SU-DHL-6 (cell line): ENCODE measurements around the gene CTPS2.

Experiments
- H2AFZ ChIP-seq: fragments of 200-600 bp; sonication (generic); 2 replicates; pipeline ENCODE4 v1.6.1; 2014; ENCODE audit warnings: low read depth, mild to moderate bottlenecking, moderate library complexity, mixed read lengths, antibody characterized with exemption, low read length; ENCODE audit not compliant: severe bottlenecking
- H3F3A ChIP-seq: fragments of 200-600 bp; shearing (Covaris generic); 2 replicates; pipeline ENCODE4 v1.6.0; 2016; ENCODE audit warnings: antibody characterized with exemption, mild to moderate bottlenecking; ENCODE audit not compliant: insufficient read depth
- H3K27ac ChIP-seq: fragments of 200-600 bp; sonication (generic); 2 replicates; pipeline ENCODE4 v1.5.1; 2016; ENCODE audit warnings: low read depth, mild to moderate bottlenecking, low read length, moderate library complexity, mixed read lengths
- H3K27me3 ChIP-seq: fragments of 200-600 bp; sonication (generic), shearing (Covaris generic); 2 replicates; pipeline ENCODE4 v1.6.0; 2014; ENCODE audit warnings: mild to moderate bottlenecking, low read length
- H3K36me3 ChIP-seq: fragments of 200-600 bp; sonication (generic); 2 replicates; pipeline ENCODE4 v1.6.1; 2014; ENCODE audit warnings: mild to moderate bottlenecking, low read length, mixed read lengths
- H3K4me2 ChIP-seq: fragments of 300-600, 200-600 bp; shearing (Covaris generic), sonication (generic); 2 replicates; pipeline ENCODE4 v1.6.0; 2014; ENCODE audit warnings: low read length, low read depth, mild to moderate bottlenecking; ENCODE audit not compliant: poor library complexity, severe bottlenecking
- H3K4me3 ChIP-seq: fragments of 200-600 bp; sonication (generic); 2 replicates; pipeline ENCODE4 v1.5.1; 2014; ENCODE audit warnings: antibody characterized with exemption, low read length, mild to moderate bottlenecking, mixed read lengths; ENCODE audit not compliant: insufficient read depth, poor library complexity, severe bottlenecking
- H3K79me2 ChIP-seq: fragments of 200-600 bp; sonication (generic); 2 replicates; pipeline ENCODE4 v1.6.1; 2014; ENCODE audit warnings: mild to moderate bottlenecking, low read length, moderate library complexity; ENCODE audit not compliant: insufficient read depth
- H3K9ac ChIP-seq: fragments of 200-600 bp; sonication (generic); 2 replicates; pipeline ENCODE4 v1.7.0; 2014; ENCODE audit warnings: mild to moderate bottlenecking, low read length
- H3K9me2 ChIP-seq: fragments of 200-600 bp; sonication (generic); replicated peaks from 2 replicates; pipeline ENCODE4 v1.6.1; 2014; ENCODE audit warnings: low read length; ENCODE audit not compliant: insufficient read depth
- H3K9me3 ChIP-seq: fragments of 200-600 bp; sonication (generic); 2 replicates; pipeline ENCODE4 v1.6.1; 2014; ENCODE audit warnings: low read length, mixed read lengths; ENCODE audit not compliant: insufficient read depth
- H4K20me1 ChIP-seq: fragments of 200-600 bp; sonication (generic); 2 replicates; pipeline ENCODE4 v1.6.1; 2014; ENCODE audit warnings: low read depth, mild to moderate bottlenecking, antibody characterized with exemption, low read length, moderate library complexity, mixed read lengths
- EZH2phosphoT487 ChIP-seq: fragments of 200-600 bp; sonication (generic), shearing (Covaris generic); conservative IDR thresholded peaks from 2 replicates; pipeline ENCODE4 v1.6.1; 2018; ENCODE audit warnings: mild to moderate bottlenecking, antibody characterized with exemption, low read length, moderate library complexity, mixed read lengths
- TF ChIP-seq, protein P1 (sequence below): fragments of 200-600 bp; sonication (generic); IDR thresholded peaks from one replicate; pipeline ENCODE4 v1.5.1; 2017; ENCODE audit warnings: antibody characterized with exemption, mild to moderate bottlenecking, low read length, moderate library complexity; ENCODE audit not compliant: insufficient read depth, poor library complexity, severe bottlenecking

The CTPS2 gene

DNA sequence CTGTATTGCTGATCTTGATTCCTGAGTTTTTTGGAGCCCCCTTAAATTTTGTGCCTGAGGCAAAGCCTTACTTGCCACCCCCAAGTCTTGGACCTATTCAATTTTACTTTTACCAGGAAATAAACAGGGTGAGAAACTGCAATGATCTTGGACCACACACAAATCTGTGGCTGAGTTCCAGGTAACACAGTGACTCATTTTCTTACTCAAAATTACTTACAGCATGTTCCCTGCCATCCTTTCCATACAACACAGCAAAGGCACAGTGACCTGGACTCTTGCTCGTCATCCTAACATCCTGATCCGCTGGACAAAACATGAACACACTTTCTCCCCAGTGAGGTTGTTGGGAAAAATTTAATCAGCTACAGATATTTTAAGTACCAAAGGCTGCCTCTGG lies 123.3 kb downstream of the CTPS2 start:
- H3K36me3 ChIP-seq: 0 out of 2 replicates have a peak, but pooled peaks cover 4% of the 10 kb centered on the region

GRCh38 chrX:16588266-16588665 lies 124.2 kb downstream of the CTPS2 start:
- Histone ChIP-seq H3K9me3 (no peaks in the 10 kb centered on the region), H3K4me3 (no peak overlapping the region), H3K79me2 (no peaks in the 10 kb centered on the region), H3K9me2 (no peaks in the 10 kb centered on the region), H3K36me3 (0 out of 2 replicates have a peak, but pooled peaks cover 4% of the 10 kb centered on the region), H3K27ac (no peak overlapping the region), H3K27me3 (no peaks in the 10 kb centered on the region), H2AFZ (no peak overlapping the region), H3F3A (no peaks in the 10 kb centered on the region), H4K20me1 (no peaks in the 10 kb centered on the region), H3K9ac (no peak overlapping the region), H3K4me2 (no peak overlapping the region)
- TF ChIP-seq EZH2phosphoT487: no peak
- TF ChIP-seq, protein P1, sequence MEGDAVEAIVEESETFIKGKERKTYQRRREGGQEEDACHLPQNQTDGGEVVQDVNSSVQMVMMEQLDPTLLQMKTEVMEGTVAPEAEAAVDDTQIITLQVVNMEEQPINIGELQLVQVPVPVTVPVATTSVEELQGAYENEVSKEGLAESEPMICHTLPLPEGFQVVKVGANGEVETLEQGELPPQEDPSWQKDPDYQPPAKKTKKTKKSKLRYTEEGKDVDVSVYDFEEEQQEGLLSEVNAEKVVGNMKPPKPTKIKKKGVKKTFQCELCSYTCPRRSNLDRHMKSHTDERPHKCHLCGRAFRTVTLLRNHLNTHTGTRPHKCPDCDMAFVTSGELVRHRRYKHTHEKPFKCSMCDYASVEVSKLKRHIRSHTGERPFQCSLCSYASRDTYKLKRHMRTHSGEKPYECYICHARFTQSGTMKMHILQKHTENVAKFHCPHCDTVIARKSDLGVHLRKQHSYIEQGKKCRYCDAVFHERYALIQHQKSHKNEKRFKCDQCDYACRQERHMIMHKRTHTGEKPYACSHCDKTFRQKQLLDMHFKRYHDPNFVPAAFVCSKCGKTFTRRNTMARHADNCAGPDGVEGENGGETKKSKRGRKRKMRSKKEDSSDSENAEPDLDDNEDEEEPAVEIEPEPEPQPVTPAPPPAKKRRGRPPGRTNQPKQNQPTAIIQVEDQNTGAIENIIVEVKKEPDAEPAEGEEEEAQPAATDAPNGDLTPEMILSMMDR: no peak

More for the DNA sequence above, 123.3 kb downstream of the CTPS2 start:
- no peak overlapping the region for H3K4me2 ChIP-seq
- no peak overlapping the region for H3K4me3 ChIP-seq
- H3K9me3 ChIP-seq: no peaks in the 10 kb centered on the region
- no peaks in the 10 kb centered on the region for H3K79me2 ChIP-seq
- H4K20me1 ChIP-seq: no peaks in the 10 kb centered on the region
- no peak overlapping the region for H3K9ac ChIP-seq
- no peak overlapping the region for H2AFZ ChIP-seq
- no peaks in the 10 kb centered on the region for H3K9me2 ChIP-seq
- no peaks in the 10 kb centered on the region for H3K27me3 ChIP-seq
- H3F3A ChIP-seq: no peaks in the 10 kb centered on the region
- no peak for TF ChIP-seq EZH2phosphoT487
- no peak overlapping the region for H3K27ac ChIP-seq

DNA sequence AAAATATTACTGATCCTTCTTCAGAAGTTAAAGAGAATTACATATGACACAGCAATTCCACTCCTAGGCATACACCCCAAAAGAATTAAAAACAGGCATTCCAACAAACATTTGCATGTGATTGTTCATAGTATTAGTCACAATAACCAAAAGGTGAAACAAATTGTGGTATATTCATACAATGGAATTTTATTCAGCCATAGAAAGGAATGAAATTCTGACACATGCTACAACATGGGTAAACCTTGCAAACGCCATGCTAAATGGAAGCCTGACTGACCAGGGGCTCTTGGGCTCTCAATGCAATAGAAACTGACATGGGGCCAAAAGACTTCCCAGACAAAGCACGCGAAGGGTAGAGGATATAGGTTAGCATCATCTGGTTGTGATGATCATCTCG lies 124.6 kb downstream of the CTPS2 start:
- Histone ChIP-seq H4K20me1 (no peaks in the 10 kb centered on the region), H3F3A (no peaks in the 10 kb centered on the region), H3K36me3 (0 out of 2 replicates have a peak, but pooled peaks cover 4% of the 10 kb centered on the region), H3K27me3 (no peaks in the 10 kb centered on the region), H3K79me2 (no peaks in the 10 kb centered on the region), H3K4me2 (no peak overlapping the region), H3K27ac (no peak overlapping the region), H3K4me3 (no peak overlapping the region), H2AFZ (no peak overlapping the region), H3K9ac (no peak overlapping the region), H3K9me3 (no peaks in the 10 kb centered on the region), H3K9me2 (no peaks in the 10 kb centered on the region)
- TF ChIP-seq, protein P1: no peak

DNA sequence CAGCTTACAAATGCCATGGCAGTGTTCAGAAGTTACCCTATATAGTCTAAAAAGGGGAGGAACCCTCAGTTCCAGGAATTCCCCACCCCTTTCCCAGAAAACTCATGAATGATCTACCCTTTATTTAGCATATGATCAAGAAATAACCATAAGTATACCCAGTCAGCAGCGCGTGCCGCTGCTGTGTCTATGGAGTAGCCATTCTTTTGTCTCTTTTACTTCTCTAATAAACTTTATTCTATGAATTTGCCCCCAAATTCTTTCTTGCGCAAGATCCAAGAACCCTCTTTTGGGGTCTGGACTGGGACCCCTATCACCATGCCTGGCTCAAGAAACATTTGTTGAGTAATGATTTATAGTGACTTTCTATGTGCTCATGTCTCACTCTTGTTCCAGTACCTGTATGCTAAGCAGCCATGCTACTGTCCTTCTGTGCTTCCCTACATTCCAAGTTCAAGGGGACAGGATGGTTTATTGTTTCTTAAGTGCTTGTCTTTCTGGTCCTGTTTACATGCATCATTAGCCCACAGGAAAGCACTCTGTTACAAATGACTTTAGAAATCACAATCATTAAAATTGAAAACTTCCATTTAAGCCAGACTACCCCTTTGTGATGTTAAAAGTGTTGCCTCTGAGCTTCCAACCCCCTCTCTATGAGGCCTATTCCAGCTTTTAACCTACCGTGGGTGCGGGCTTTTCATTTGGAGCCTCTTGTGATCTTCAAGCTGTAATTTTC lies 125.9 kb downstream of the CTPS2 start:
- Histone ChIP-seq H3K9me2 (no peaks in the 10 kb centered on the region), H4K20me1 (no peaks in the 10 kb centered on the region), H3K27me3 (no peaks in the 10 kb centered on the region), H3F3A (no peaks in the 10 kb centered on the region), H3K4me3 (no peak overlapping the region), H3K36me3 (no peaks in the 10 kb centered on the region), H2AFZ (no peak overlapping the region), H3K9me3 (no peaks in the 10 kb centered on the region), H3K9ac (no peak overlapping the region), H3K79me2 (no peaks in the 10 kb centered on the region), H3K4me2 (no peak overlapping the region), H3K27ac (no peak overlapping the region)
- TF ChIP-seq, protein P1: no peak
- TF ChIP-seq EZH2phosphoT487: no peak
